Effector memory CD8-positive, alpha-beta T cell (primary cell): ENCODE measurements around the gene PLEKHG1.
A peak's percentile ranks its signal among the peaks of the same experiment; 100 is the strongest.

Experiments used
- ATAC-seq: fragments of 150-1000 bp; cut with Tn5 transposase; replicated peaks from 2 replicates; pipeline ENCODE4 v1.10.0; 2021; ENCODE audit warnings: mild to moderate bottlenecking, moderate library complexity
- DNase-seq, 3 experiments: peaks; one replicate each; pipeline ENCODE4 v3.0.0; 2021
- H3K27ac Mint-ChIP-seq, 2 donors: one replicate each; pipeline ENCODE4 v1.8.0; 2022; ENCODE audit warnings: mild to moderate bottlenecking in 2 of 2, mixed read lengths in 2 of 2, moderate library complexity in 2 of 2
- H3K27me3 Mint-ChIP-seq, 2 donors: one replicate each; pipeline ENCODE4 v1.8.0; 2022; ENCODE audit warnings: mixed read lengths in 2 of 2
- H3K36me3 Mint-ChIP-seq: one replicate; pipeline ENCODE4 v1.8.0; 2022; ENCODE audit warnings: mild to moderate bottlenecking, moderate library complexity, mixed read lengths; ENCODE audit not compliant: insufficient read depth
- H3K4me1 Mint-ChIP-seq, 2 donors: one replicate each; pipeline ENCODE4 v1.8.0; 2022; ENCODE audit warnings: low read depth in 2 of 2, mixed read lengths in 2 of 2
- H3K4me3 Mint-ChIP-seq, 2 donors: one replicate each; pipeline ENCODE4 v1.8.0; 2022; ENCODE audit warnings: mild to moderate bottlenecking in 2 of 2, mixed read lengths in 2 of 2, moderate library complexity in 2 of 2
- H3K9me3 Mint-ChIP-seq, 2 donors: one replicate each; pipeline ENCODE4 v1.8.0; 2022; ENCODE audit warnings: mixed read lengths in 2 of 2

The PLEKHG1 gene

GRCh38 chr6:150598858-150599198 lies 857 bp upstream of the PLEKHG1 start:
- ATAC-seq = no peak
- DNase-seq = no peak
- H3K27ac Mint-ChIP-seq = peak overlapping the region; percentile 90 to 97

GRCh38 chr6:150600010-150600300 lies 270 bp downstream of the PLEKHG1 start:
- DNase-seq (no peak), ATAC-seq (no peak)
- Mint-ChIP-seq H3K4me3 (peak overlapping the region in 1 of 2 donors; percentile 95), H3K9me3 (no peaks in the 10 kb centered on the region), H3K4me1 (peaks cover 13 to 16% of the 10 kb centered on the region in 2 donors), H3K36me3 (peaks cover 8% of the 10 kb centered on the region), H3K27ac (peak overlapping the region; percentile 90 to 97), H3K27me3 (peaks cover 0 to 25% of the 10 kb centered on the region in 2 donors)

More at GRCh38 chr6:150598858-150599198, 857 bp upstream of the PLEKHG1 start:
- Mint-ChIP-seq H3K9me3 (no peaks in the 10 kb centered on the region), H3K27me3 (peaks cover 0 to 25% of the 10 kb centered on the region in 2 donors), H3K4me3 (peak overlapping the region; percentile 81 to 84), H3K4me1 (peaks cover 13 to 16% of the 10 kb centered on the region in 2 donors), H3K36me3 (peaks cover 8% of the 10 kb centered on the region)

- ATAC-seq (peak; percentile 74), DNase-seq (peak; percentile 60 to 73 (median 61))
- Mint-ChIP-seq H3K27ac (peak overlapping the region; percentile 85 to 93), H3K36me3 (peaks cover 8% of the 10 kb centered on the region), H3K9me3 (no peaks in the 10 kb centered on the region), H3K4me1 (peaks cover 13 to 16% of the 10 kb centered on the region in 2 donors), H3K27me3 (peaks cover 0 to 25% of the 10 kb centered on the region in 2 donors), H3K4me3 (peak overlapping the region; percentile 92 to 95)
Observed at GRCh38 chr6:150600301-150601017, 774 bp downstream of the PLEKHG1 start.

DNA sequence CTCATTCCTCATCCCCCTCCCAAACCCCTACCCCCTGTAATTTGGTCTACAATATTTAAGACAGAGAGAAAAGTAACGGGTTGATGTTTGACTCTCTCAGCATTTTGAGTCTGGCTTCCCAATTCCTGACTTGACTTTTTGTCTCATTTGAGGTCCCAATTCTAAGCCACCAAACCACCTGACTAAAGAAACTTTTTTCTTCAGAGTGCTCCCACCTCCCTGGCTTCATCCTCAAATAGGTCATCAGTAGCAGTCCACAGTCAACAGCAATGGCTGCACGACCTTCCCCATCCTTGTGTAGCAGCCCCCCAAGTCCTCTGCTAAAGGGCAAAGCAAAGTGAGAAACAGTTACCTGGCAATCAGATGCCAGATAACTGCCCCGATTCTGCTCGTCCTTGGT lies 1.8 kb downstream of the PLEKHG1 start:
- Mint-ChIP-seq H3K36me3 (peaks cover 8% of the 10 kb centered on the region), H3K4me1 (peaks cover 13 to 16% of the 10 kb centered on the region in 2 donors), H3K27me3 (peaks cover 0 to 26% of the 10 kb centered on the region in 2 donors), H3K9me3 (no peaks in the 10 kb centered on the region), H3K4me3 (peak overlapping the region; percentile 66 to 95), H3K27ac (peak overlapping the region in 1 of 2 donors; percentile 80)
- DNase-seq (no peak), ATAC-seq (no peak)

- no peak for ATAC-seq
- H3K27me3 Mint-ChIP-seq = peaks cover 0 to 25% of the 10 kb centered on the region in 2 donors
Observed at GRCh38 chr6:150603176-150603575, 3.5 kb downstream of the PLEKHG1 start.

GRCh38 chr6:150604467-150604866 lies 4.8 kb downstream of the PLEKHG1 start:
- peaks cover 4% of the 10 kb centered on the region for H3K36me3 Mint-ChIP-seq
- no peak for DNase-seq
- H3K4me1 Mint-ChIP-seq = peaks cover 7 to 8% of the 10 kb centered on the region in 2 donors
- no peaks in the 10 kb centered on the region for H3K9me3 Mint-ChIP-seq
- H3K27ac Mint-ChIP-seq = no peak overlapping the region
- no peak overlapping the region for H3K4me3 Mint-ChIP-seq
- no peak for ATAC-seq
- H3K27me3 Mint-ChIP-seq = peaks cover 0 to 17% of the 10 kb centered on the region in 2 donors

More at GRCh38 chr6:150603176-150603575, 3.5 kb downstream of the PLEKHG1 start:
- H3K9me3 Mint-ChIP-seq = no peaks in the 10 kb centered on the region
- no peak for DNase-seq
- peaks cover 13 to 16% of the 10 kb centered on the region in 2 donors for H3K4me1 Mint-ChIP-seq
- no peak overlapping the region for H3K4me3 Mint-ChIP-seq
- H3K36me3 Mint-ChIP-seq = peaks cover 8% of the 10 kb centered on the region
- H3K27ac Mint-ChIP-seq = no peak overlapping the region

DNA sequence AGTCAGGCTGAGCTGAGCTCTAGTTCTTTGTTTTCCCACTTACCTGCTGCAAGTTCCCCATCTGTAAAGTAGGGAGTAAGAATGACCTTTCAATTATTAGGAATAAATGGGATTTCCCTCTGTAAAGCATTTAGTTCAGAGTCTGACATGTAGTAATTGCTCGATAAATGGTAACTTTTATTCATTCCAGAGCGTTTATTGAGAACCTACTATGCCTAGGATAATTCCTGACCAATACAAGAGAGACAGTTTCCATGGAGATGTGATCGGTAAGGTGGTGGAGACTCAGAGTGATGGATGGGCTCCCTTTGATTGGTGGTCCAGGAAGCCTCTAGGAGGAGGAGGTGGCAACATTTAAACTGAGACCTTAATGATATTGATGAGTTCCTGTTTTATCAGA lies 5.6 kb downstream of the PLEKHG1 start:
- no peak for ATAC-seq
- DNase-seq = no peak
- Mint-ChIP-seq H3K27me3 (peaks cover 0 to 17% of the 10 kb centered on the region in 2 donors), H3K4me3 (no peak overlapping the region), H3K27ac (no peak overlapping the region), H3K4me1 (peaks cover 7 to 8% of the 10 kb centered on the region in 2 donors), H3K9me3 (no peaks in the 10 kb centered on the region), H3K36me3 (peaks cover 4% of the 10 kb centered on the region)

- peaks cover 0 to 17% of the 10 kb centered on the region in 2 donors for H3K27me3 Mint-ChIP-seq
Observed at GRCh38 chr6:150606168-150606591, 6.5 kb downstream of the PLEKHG1 start.

DNA sequence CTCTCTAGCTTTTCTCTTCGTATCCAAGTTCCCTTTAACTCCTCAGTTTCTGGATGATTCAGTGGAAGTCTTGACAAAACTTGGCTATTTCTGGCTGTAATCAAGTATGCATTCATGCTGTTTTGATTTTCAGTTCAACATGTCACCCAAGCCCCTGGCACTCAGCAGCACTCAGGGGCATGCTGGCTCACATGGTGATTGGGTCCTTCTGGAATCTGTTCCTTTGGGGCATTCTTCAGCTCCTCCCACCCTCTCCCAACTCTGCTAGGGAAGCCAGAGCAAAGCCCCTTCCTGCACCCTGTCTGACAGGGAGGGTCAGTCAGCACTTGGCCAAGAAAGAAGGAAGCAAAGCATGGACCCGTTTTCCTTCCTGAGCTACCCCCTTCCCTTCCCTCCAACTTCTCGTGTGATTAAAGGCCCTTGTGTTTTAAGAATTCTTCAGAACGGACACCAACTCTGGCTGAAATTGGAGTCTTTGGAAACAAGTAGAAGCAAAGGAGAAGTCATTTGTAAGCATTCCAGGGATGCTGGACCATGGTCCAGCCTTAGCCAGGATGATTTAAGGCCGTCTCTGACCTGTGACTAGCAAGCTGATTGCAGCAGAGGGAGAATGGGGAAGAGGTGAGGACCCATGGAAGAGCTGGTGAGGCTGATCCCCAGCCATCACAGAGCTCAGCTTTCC lies 7.1 kb downstream of the PLEKHG1 start:
- no peaks in the 10 kb centered on the region for H3K4me1 Mint-ChIP-seq
- ATAC-seq (no peak), DNase-seq (no peak)
- no peak overlapping the region for H3K4me3 Mint-ChIP-seq
- H3K36me3 Mint-ChIP-seq = no peaks in the 10 kb centered on the region
- peaks cover 0 to 14% of the 10 kb centered on the region in 2 donors for H3K27me3 Mint-ChIP-seq
- no peaks in the 10 kb centered on the region for H3K9me3 Mint-ChIP-seq
- H3K27ac Mint-ChIP-seq = peak overlapping the region in 1 of 2 donors; percentile 10

More at GRCh38 chr6:150606168-150606591, 6.5 kb downstream of the PLEKHG1 start:
- H3K4me3 Mint-ChIP-seq = no peak overlapping the region
- DNase-seq (no peak), ATAC-seq (no peak)
- H3K36me3 Mint-ChIP-seq = no peaks in the 10 kb centered on the region
- peaks cover 1 to 3% of the 10 kb centered on the region in 2 donors for H3K4me1 Mint-ChIP-seq
- no peaks in the 10 kb centered on the region for H3K9me3 Mint-ChIP-seq
- H3K27ac Mint-ChIP-seq = peak overlapping the region in 1 of 2 donors; percentile 10

DNA sequence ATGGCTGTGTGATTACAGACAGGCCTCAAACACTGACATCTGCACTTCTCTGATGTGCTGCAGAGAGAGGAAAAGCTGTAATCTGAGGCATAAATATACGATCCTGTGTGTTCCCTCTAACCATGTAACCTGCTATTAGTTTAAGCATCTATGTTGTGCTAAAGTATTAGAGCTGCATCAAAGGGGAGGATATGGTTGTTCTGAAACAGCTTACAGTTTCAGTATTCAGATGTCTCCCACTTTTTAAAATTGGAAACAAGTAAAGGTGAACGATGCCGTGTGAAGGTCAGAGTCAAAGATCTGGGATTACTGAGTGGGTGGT lies 7.6 kb downstream of the PLEKHG1 start:
- DNase-seq (no peak), ATAC-seq (no peak)
- Mint-ChIP-seq H3K27ac (no peak overlapping the region), H3K36me3 (no peaks in the 10 kb centered on the region), H3K4me3 (no peak overlapping the region), H3K9me3 (no peaks in the 10 kb centered on the region), H3K27me3 (peaks cover 0 to 11% of the 10 kb centered on the region in 2 donors), H3K4me1 (no peaks in the 10 kb centered on the region)

DNA sequence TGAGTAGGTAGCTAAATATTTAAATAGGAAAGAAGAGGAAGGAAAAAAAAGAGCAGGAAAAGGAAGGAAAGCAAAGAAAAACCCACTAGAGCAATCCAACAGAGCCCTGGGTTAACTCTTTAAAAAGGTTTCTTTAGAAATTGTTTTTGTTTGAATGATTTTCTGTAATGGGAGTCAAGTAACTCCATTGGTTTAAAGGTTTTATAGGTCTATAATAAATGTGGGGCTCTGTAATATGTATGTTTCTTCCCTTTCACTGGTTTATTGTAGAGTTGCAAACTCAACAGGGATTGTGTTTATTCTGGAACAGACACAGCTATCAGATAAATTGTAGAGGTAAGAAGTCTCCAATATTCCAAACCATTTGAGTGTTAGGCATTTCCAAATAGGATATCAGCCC lies 10.9 kb downstream of the PLEKHG1 start:
- Mint-ChIP-seq H3K27me3 (peaks cover 0 to 25% of the 10 kb centered on the region in 2 donors), H3K36me3 (no peaks in the 10 kb centered on the region), H3K27ac (no peak overlapping the region), H3K4me1 (no peaks in the 10 kb centered on the region), H3K9me3 (no peaks in the 10 kb centered on the region), H3K4me3 (no peak overlapping the region)
- DNase-seq = no peak
- ATAC-seq = no peak

GRCh38 chr6:150613269-150613668 lies 13.6 kb downstream of the PLEKHG1 start:
- Mint-ChIP-seq H3K4me1 (no peaks in the 10 kb centered on the region), H3K36me3 (no peaks in the 10 kb centered on the region), H3K27me3 (peaks cover 0 to 13% of the 10 kb centered on the region in 2 donors), H3K27ac (no peak overlapping the region), H3K9me3 (no peaks in the 10 kb centered on the region), H3K4me3 (no peak overlapping the region)
- DNase-seq (no peak), ATAC-seq (no peak)

GRCh38 chr6:150615967-150616366 lies 16.3 kb downstream of the PLEKHG1 start:
- peaks cover 0 to 22% of the 10 kb centered on the region in 2 donors for H3K27me3 Mint-ChIP-seq
- H3K4me1 Mint-ChIP-seq = peaks cover 0 to 2% of the 10 kb centered on the region in 2 donors
- no peaks in the 10 kb centered on the region for H3K9me3 Mint-ChIP-seq
- no peaks in the 10 kb centered on the region for H3K36me3 Mint-ChIP-seq
- H3K4me3 Mint-ChIP-seq = no peak overlapping the region
- ATAC-seq = no peak
- no peak for DNase-seq
- H3K27ac Mint-ChIP-seq = peak overlapping the region in 1 of 2 donors; percentile 30

DNA sequence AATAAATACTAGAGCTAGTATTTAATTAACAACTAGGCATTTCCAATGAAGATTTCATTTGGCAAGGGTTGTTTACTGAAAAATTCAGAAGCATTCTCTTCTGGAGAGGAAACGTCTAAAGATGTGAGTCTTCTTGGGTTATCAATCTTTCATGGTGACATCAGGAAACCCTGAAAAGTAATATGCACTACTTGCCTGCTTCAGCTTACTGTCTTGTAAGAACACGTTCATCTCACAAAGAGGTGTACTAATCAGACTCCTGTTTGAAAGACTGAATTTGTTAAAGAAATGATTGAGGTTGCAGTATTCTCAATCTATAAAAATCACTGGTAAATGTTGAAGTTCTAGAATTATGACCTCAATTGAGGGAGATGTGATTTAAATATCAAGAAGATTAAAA lies 16.9 kb downstream of the PLEKHG1 start:
- no peak for DNase-seq
- peaks cover 0 to 2% of the 10 kb centered on the region in 2 donors for H3K4me1 Mint-ChIP-seq
- H3K27me3 Mint-ChIP-seq = peaks cover 0 to 22% of the 10 kb centered on the region in 2 donors
- no peak for ATAC-seq
- no peak overlapping the region for H3K4me3 Mint-ChIP-seq
- H3K36me3 Mint-ChIP-seq = no peaks in the 10 kb centered on the region
- no peak overlapping the region for H3K27ac Mint-ChIP-seq
- H3K9me3 Mint-ChIP-seq = no peaks in the 10 kb centered on the region
